Measurements from ENCODE around the gene MYADM. TPM values are rescaled to one million over a fixed set of nuclear protein-coding genes. Genes with fewer than 3 reads are reported as not detected.

Gene MYADM
- total and polyA plus RNA-seq, 2 of the 13 experiments (the other 11 are each of a cell fraction or from before 2014, with no cell fraction given), result 19.9 to 38.1 TPM

DNA sequence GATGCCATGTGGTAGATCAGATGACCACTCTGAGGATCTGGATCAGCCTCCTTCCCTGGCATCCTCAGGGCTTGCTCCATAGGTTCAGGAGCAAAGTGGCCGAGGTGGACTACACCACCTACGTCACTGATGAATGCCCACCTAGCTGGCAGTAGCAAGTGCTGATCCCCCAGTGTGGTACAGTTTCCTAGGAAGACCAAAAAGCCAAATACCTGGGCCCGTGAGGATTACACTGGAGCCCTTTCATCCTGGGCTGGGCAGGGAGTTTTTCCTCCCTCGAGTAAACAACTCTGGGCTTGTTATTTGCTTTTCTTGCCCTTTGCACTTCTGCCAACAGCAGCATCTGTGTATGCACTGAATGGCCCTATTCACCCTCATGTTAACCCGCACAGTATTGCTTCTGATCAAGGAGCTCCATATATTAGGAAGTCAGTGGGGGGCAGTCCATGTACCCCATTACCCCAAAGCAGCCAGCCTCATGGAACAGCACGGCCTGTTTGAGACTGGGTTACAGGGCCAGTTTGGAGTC is 3.3 kb upstream of the MYADM start (continued):
- 0 out of 2 replicates have a peak, but pooled peaks have one; percentile 38 for TF ChIP-seq ZBTB39 (CRISPR knock-in tag; IDR thresholded peaks at IDR 0.05)
- TF ChIP-seq ZNF749 (CRISPR knock-in tag; IDR thresholded peaks at IDR 0.05; ENCODE audit: borderline replicate concordance), result 0 out of 2 replicates have a peak, but pooled peaks have one; percentile 41
- no peak for TF ChIP-seq IKZF1 (IDR thresholded peaks at IDR 0.05)
- no peak for TF ChIP-seq TEF (CRISPR knock-in tag; IDR thresholded peaks at IDR 0.05)
- no peak for TF ChIP-seq ZNF691 (CRISPR knock-in tag; IDR thresholded peaks at IDR 0.05; ENCODE audit: borderline replicate concordance, low read depth)
- peak; percentile 93 for TF ChIP-seq SALL1 (CRISPR knock-in tag; IDR thresholded peaks at IDR 0.05)
- TF ChIP-seq ZNF609 (CRISPR knock-in tag; IDR thresholded peaks at IDR 0.05; ENCODE audit: borderline replicate concordance), result peak; percentile 91
- TF ChIP-seq NFATC3 (CRISPR knock-in tag; IDR thresholded peaks at IDR 0.05), result no peak
- peak; percentile 41; the same call in 1 of the 2 replicates for TF ChIP-seq ZNF687 (CRISPR knock-in tag; IDR thresholded peaks at IDR 0.05)
- peak; percentile 95 for TF ChIP-seq PHF21A (CRISPR knock-in tag; IDR thresholded peaks at IDR 0.05)
- TF ChIP-seq ATF1 (CRISPR knock-in tag; IDR thresholded peaks at IDR 0.05), result peak; percentile 74
- TF ChIP-seq DR1 (CRISPR knock-in tag; IDR thresholded peaks at IDR 0.05), result no peak
- no peak for TF ChIP-seq TBP (CRISPR knock-in tag; IDR thresholded peaks at IDR 0.05)
- no peak for TF ChIP-seq HCFC1 (IDR thresholded peaks at IDR 0.05; ENCODE audit: low read depth, low read length)
- TF ChIP-seq DNMT3B (CRISPR knock-in tag; conservative IDR thresholded peaks at IDR 0.05), result no peak
- TF ChIP-seq, protein P1, sequence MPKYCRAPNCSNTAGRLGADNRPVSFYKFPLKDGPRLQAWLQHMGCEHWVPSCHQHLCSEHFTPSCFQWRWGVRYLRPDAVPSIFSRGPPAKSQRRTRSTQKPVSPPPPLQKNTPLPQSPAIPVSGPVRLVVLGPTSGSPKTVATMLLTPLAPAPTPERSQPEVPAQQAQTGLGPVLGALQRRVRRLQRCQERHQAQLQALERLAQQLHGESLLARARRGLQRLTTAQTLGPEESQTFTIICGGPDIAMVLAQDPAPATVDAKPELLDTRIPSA (CRISPR knock-in tag; IDR thresholded peaks at IDR 0.05; ENCODE audit: borderline replicate concordance), result no peak

Measured in HepG2 (cell line).